Ovary (tissue), 9 donors: ENCODE results near the gene TTC16. TPM values are rescaled to one million over a fixed set of nuclear protein-coding genes. Genes with fewer than 3 reads are reported as not detected.

Experiments used
- DNase-seq, 5 donors: peaks; one replicate each; pipeline ENCODE4 v3.0.0-alpha.2; 2019 to 2020
- H3K27ac ChIP-seq, 2 donors: fragments of 200-600 bp; one replicate each; pipeline versions ENCODE4 v1.5.1 to v1.8.0; 2019 to 2022
- H3K27me3 ChIP-seq: fragments of 200-600 bp; one replicate; pipeline ENCODE4 v1.8.0; 2022
- H3K36me3 ChIP-seq: fragments of 200-600 bp; sonication (generic); one replicate; pipeline ENCODE4 v1.5.1; 2019
- H3K4me1 ChIP-seq: one replicate; pipeline ENCODE4 v1.8.1; 2013; ENCODE audit warnings: mild to moderate bottlenecking, moderate library complexity; ENCODE audit not compliant: insufficient read depth
- H3K4me3 ChIP-seq: fragments of 200-600 bp; sonication (generic); one replicate; pipeline ENCODE4 v1.5.1; 2017
- H3K9me3 ChIP-seq, 2 donors: fragments of 200-600 bp in 1 of 2; sonication (generic) in 1 of 2; one replicate each; pipeline versions ENCODE4 v1.5.1 to v1.8.1; 2013 to 2019; ENCODE audit warnings: mild to moderate bottlenecking in 1 of 2, moderate library complexity in 1 of 2
- EP300 ChIP-seq: sonication (generic); formaldehyde crosslinking; IDR thresholded peaks from one replicate; pipeline ENCODE4 v1.6.1; 2017; ENCODE audit warnings: antibody characterized with exemption
- POLR2A ChIP-seq: fragments of 450-650 bp; IDR thresholded peaks from one replicate; pipeline ENCODE4 v1.6.1; 2017; ENCODE audit warnings: antibody characterized with exemption, mild to moderate bottlenecking, moderate library complexity
- WGBS, 3 donors: extraction: QIAGEN DNeasy Blood & Tissue Kit in 1 of 3; methylation state at CpG; one replicate each; pipeline versions ENCODE4 v1.1.5 to v1.1.7; 2013 to 2017; 5-methylcytosine and 5-hydroxymethylcytosine counted together
- intact Hi-C, 4 donors: fragments of 100-400 bp; cut with DNase I; formaldehyde crosslinking; loops; one replicate each; pipeline versions ENCODE4 v1.11.0 to v1.15.1; 2022 to 2023
- polyA plus RNA-seq, 2 donors: library from polyadenylated mRNA; stranded (reverse); fragments of 200-250 nt in 1 of 2; fragments of 350-450 nt in 1 of 2; fragmentation: Illumina TruSeq in 1 of 2; extraction: RNeasy Lipid Tissue Mini Kit (QIAGEN cat#74804) in 1 of 2; gene quantifications; one replicate each; pipeline ENCODE4 v1.2.3, GENCODE V29; 2013 to 2014
- total RNA-seq, 7 donors: library from RNA; depleted of rRNA in 2 of 7; stranded (reverse); fragments of >200 nt in 2 of 7; fragmentation: NEBNext Ultra II Directional in 3 of 7; extraction: Animal tissue kit (Norgen Biotek cat#: 25700) in 3 of 7; gene quantifications; one replicate each; pipeline versions ENCODE4 v1.1.0 to v1.2.4, GENCODE V29; 2016 to 2023
- TF ChIP-seq, protein P1 (sequence below), 3 donors: fragments of 450-650 bp in 2 of 3; fragments of 200-600 bp in 1 of 3; IDR thresholded peaks; one replicate each; pipeline versions ENCODE4 v1.5.1 to v1.8.0; 2016 to 2022; ENCODE audit warnings: antibody characterized with exemption in 3 of 3, mild to moderate bottlenecking in 1 of 3
- donor health status: DM: no; HTN: no; CAD: no; lungs with moderate emphysema.
- donor health status: DM: no; HTN: no; CAD: no.
- donor health status: Bipolar disorder and iron deficiency.
- donor health status: DM: yes; HTN: yes; CAD: no.
- donor health status: DM: no; HTN: no; CAD: no.
- donor health status: DM: yes; HTN: yes; CAD: no.

TTC16 gene
- total and polyA plus RNA-seq, 9 donors = under 0.01 to 5.9 (median 0.21) TPM; not detected in 3

DNA sequence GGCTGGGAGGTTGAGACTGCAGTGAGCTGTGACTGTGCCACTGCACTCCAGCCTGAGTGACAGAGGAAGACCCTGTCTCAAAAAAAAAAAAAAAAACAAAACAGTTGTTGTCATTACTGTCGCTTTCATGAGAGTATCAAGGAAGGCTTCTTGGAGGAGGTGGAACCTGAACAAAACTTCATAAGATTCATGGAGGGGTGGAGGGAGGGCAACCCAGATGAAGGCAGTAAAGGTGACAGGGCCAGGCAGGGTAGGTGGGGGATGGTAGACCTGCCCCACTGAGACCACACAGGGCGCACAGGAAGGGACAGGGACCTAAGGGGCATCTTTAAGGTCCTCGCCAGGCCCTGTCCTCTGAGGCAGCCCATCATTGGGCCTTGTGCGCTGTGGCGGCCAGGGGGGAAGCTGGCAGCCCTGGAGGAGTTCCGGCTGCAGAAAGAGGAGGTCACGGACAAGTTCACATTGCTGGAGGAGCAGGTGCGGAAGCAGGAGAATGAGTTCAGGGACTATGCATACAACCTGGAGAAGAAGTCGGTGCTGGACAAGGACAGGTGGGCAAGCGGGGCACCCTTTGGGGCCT lies 5.6 kb upstream of the TTC16 start:
- no peaks in the 10 kb centered on the region for H3K27me3 ChIP-seq
- no peak overlapping the region for H3K4me3 ChIP-seq
- H3K9me3 ChIP-seq = no peaks in the 10 kb centered on the region
- TF ChIP-seq POLR2A (no peak), EP300 (no peak)
- TF ChIP-seq, protein P1, sequence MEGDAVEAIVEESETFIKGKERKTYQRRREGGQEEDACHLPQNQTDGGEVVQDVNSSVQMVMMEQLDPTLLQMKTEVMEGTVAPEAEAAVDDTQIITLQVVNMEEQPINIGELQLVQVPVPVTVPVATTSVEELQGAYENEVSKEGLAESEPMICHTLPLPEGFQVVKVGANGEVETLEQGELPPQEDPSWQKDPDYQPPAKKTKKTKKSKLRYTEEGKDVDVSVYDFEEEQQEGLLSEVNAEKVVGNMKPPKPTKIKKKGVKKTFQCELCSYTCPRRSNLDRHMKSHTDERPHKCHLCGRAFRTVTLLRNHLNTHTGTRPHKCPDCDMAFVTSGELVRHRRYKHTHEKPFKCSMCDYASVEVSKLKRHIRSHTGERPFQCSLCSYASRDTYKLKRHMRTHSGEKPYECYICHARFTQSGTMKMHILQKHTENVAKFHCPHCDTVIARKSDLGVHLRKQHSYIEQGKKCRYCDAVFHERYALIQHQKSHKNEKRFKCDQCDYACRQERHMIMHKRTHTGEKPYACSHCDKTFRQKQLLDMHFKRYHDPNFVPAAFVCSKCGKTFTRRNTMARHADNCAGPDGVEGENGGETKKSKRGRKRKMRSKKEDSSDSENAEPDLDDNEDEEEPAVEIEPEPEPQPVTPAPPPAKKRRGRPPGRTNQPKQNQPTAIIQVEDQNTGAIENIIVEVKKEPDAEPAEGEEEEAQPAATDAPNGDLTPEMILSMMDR (IDR thresholded peaks at IDR 0.05) = no peak
- H3K27ac ChIP-seq = no peak overlapping the region
- WGBS, 3 donors = 91 to 92% (median 92%) methylated on average over 10 of the region's 10 CpGs
- no peak for DNase-seq
- H3K36me3 ChIP-seq = no peaks in the 10 kb centered on the region
- intact Hi-C loops = no loop called here
- peaks cover 2% of the 10 kb centered on the region for H3K4me1 ChIP-seq

DNA sequence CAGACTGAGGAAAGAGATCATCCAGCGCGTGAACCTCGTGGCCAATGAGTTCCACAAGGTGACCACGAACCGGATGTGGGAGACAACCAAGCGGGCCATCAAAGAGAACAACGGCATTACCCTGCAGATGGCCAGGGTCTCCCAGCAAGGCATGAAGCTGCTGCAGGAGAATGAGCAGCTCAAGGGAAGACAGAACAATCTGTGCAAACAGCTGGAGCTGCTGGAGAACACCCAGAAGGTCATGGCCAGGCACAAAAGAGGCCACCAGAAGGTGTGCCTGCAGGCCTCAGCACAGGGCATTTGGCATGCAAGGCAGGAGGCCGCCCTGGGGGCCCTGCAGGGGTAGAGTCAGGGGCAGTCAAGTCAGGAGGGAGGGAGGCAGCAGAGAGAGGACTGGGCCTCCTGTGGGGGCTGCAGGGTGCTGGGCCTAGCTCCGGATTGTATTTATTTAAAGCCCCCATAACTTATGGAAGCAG lies 4.6 kb upstream of the TTC16 start:
- H3K27me3 ChIP-seq = no peaks in the 10 kb centered on the region
- TF ChIP-seq EP300 = no peak
- TF ChIP-seq, protein P1 (IDR thresholded peaks at IDR 0.05) = no peak
- no peak for TF ChIP-seq POLR2A
- no peaks in the 10 kb centered on the region for H3K36me3 ChIP-seq
- H3K27ac ChIP-seq = no peak overlapping the region
- DNase-seq = peak in 2 of 5 donors; percentile 68 to 81
- intact Hi-C loops = no loop called here
- H3K4me3 ChIP-seq = no peak overlapping the region
- 28 to 50% (median 32%) methylated on average over 9 of the region's 9 CpGs for WGBS, 3 donors
- peaks cover 6% of the 10 kb centered on the region for H3K4me1 ChIP-seq
- H3K9me3 ChIP-seq = no peaks in the 10 kb centered on the region

DNA sequence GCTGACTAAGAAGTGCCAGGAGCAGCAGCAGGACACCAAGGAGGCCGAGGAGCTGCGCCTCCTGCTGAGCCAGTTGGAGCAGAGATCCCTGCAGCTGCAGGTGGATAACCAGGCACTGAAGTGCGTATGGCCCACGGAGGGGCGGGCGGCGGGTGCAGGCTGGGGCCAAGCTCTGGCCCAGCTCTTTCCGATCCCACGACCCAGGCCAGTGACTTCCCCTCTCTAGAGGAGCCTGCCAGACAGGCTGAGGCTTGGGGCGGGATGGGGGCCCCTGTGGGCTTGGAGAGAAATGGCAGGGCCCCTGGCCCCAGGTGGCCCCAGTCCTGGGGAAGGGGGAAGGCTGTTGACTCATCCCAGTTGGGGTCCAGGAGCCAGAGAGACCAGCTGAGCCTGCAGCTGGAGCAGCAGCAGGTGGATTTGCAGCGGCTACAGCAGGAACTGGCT lies 4.0 kb upstream of the TTC16 start:
- Histone ChIP-seq H3K4me3 (no peak overlapping the region), H3K4me1 (peaks cover 8% of the 10 kb centered on the region), H3K36me3 (no peaks in the 10 kb centered on the region), H3K9me3 (no peaks in the 10 kb centered on the region), H3K27ac (no peak overlapping the region), H3K27me3 (no peaks in the 10 kb centered on the region)
- intact Hi-C loops = no loop called here
- no peak for DNase-seq
- TF ChIP-seq EP300 (no peak), POLR2A (no peak)
- TF ChIP-seq, protein P1 (IDR thresholded peaks at IDR 0.05) = no peak
- WGBS, 3 donors = 76 to 84% (median 78%) methylated on average over 10 to 11 of the region's 11 CpGs

DNA sequence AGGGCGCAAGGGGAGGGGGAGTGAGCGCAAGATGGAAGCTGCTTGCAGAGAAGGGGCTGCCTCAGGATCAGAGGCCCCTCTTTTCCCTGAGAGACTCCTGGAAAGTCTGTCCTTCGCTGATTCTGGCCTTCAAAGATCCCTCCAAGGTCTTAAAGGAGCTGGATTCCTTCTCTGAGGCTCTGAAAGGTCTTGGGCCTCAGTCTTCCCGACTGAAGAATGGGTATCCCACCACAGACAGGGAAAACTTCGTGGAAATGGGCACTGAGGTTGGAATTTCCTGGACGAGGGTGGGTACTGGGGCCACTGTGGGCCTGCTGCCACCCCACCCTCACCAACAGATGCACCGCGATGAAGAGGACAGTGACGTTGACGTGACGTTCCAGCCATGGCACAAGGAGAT lies 3.5 kb upstream of the TTC16 start:
- no peaks in the 10 kb centered on the region for H3K36me3 ChIP-seq
- H3K4me1 ChIP-seq = peaks cover 8% of the 10 kb centered on the region
- TF ChIP-seq EP300 (no peak), POLR2A (no peak)
- TF ChIP-seq, protein P1 (IDR thresholded peaks at IDR 0.05) = no peak
- H3K4me3 ChIP-seq = no peak overlapping the region
- no peaks in the 10 kb centered on the region for H3K9me3 ChIP-seq
- no peaks in the 10 kb centered on the region for H3K27me3 ChIP-seq
- no peak overlapping the region for H3K27ac ChIP-seq
- 91 to 93% (median 92%) methylated on average over 11 of the region's 11 CpGs for WGBS, 3 donors
- DNase-seq = no peak
- intact Hi-C loops = no loop called here
